Aorta (tissue), 5 donors: ENCODE data around the gene CGB1. TPM values are rescaled to one million over a fixed set of nuclear protein-coding genes. Genes with fewer than 3 reads are reported as not detected.
A peak's percentile ranks its signal among the peaks of the same experiment; 100 is the strongest.
"Not testable (repeated sequence)": the region's sequence is repeated elsewhere in the genome, so short reads cannot be mapped to it uniquely, and the experiment has no call there.

ENCODE experiments used
- ATAC-seq: fragments of 200-7000 bp; cut with Tn5 transposase; one replicate; pipeline ENCODE4 v1.9.1; 2022; ENCODE audit warnings: moderate library complexity; ENCODE audit not compliant: low FRiP score
- DNase-seq, 2 donors: peaks; one replicate each; pipeline ENCODE4 v3.0.0-alpha.2; 2020
- H3K27ac ChIP-seq, 2 donors: one replicate each; pipeline ENCODE4 v1.5.1; 2013; ENCODE audit warnings: low read length in 2 of 2, mild to moderate bottlenecking in 2 of 2, moderate library complexity in 2 of 2, control low read depth in 1 of 2, inconsistent platforms in 1 of 2, low read depth in 1 of 2
- H3K27me3 ChIP-seq, 2 donors: one replicate each; pipeline ENCODE4 v1.6.1; 2013; ENCODE audit warnings: control low read depth in 1 of 2, low read length in 1 of 2, mild to moderate bottlenecking in 1 of 2, moderate library complexity in 1 of 2; ENCODE audit not compliant: insufficient read depth in 2 of 2, control insufficient read depth in 1 of 2
- H3K36me3 ChIP-seq, 2 donors: one replicate each; pipeline ENCODE4 v1.6.1; 2013; ENCODE audit warnings: control low read depth in 1 of 2, low read length in 1 of 2, mild to moderate bottlenecking in 1 of 2; ENCODE audit not compliant: insufficient read depth in 2 of 2, control insufficient read depth in 1 of 2
- H3K4me1 ChIP-seq, 2 donors: one replicate each; pipeline ENCODE4 v1.6.1; 2013; ENCODE audit warnings: low read length in 2 of 2, control low read depth in 1 of 2, mild to moderate bottlenecking in 1 of 2, moderate library complexity in 1 of 2; ENCODE audit not compliant: insufficient read depth in 2 of 2, control insufficient read depth in 1 of 2
- H3K4me3 ChIP-seq, 2 donors: one replicate each; pipeline ENCODE4 v1.5.1; 2013; ENCODE audit warnings: low read length in 2 of 2, control low read depth in 1 of 2, mild to moderate bottlenecking in 1 of 2
- H3K9me3 ChIP-seq: one replicate; pipeline ENCODE4 v1.6.1; 2013; ENCODE audit warnings: mild to moderate bottlenecking, low read length; ENCODE audit not compliant: control insufficient read depth
- WGBS, 2 donors: extraction: QIAGEN DNeasy Blood & Tissue Kit; methylation state at CpG; one replicate each; pipeline ENCODE4 v1.1.7; 2013; 5-methylcytosine and 5-hydroxymethylcytosine counted together
- intact Hi-C, 2 donors: fragments of 100-400 bp; cut with DNase I; formaldehyde crosslinking; loops; one replicate each; pipeline versions ENCODE4 v1.14.2 to v1.15.0; 2022
- long read RNA-seq, 2 donors: library from polyadenylated mRNA; unstranded; transcript quantifications; one replicate each; pipeline ENCODE4 v2.0.0, GENCODE V29; 2020 to 2021
- polyA plus RNA-seq, 2 donors: library from polyadenylated mRNA; stranded (reverse); fragments of 200-250 nt; gene quantifications; one replicate each; pipeline ENCODE4 v1.2.3, GENCODE V29; 2013
- total RNA-seq, 2 donors: library from RNA; stranded (reverse); fragmentation: NEBNext Ultra II Directional; extraction: Animal tissue kit (Norgen Biotek cat#: 25700); gene quantifications; one replicate each; pipeline ENCODE4 v1.2.1, GENCODE V29; 2021
- donor health status: healthy with polysubstance abuse.
- donor health status: Bipolar disorder and iron deficiency.
- donor health status: DM: no; HTN: no; CAD: no.
- donor health status: DM: no; HTN: no; CAD: no.
- donor health status: DM: yes; HTN: yes; CAD: no.

CGB1 gene
- total RNA-seq (not detected), polyA plus RNA-seq (not detected)
- long read RNA-seq, donor 1 = 0 reads
- long read RNA-seq, donor 2 = 0 reads

DNA sequence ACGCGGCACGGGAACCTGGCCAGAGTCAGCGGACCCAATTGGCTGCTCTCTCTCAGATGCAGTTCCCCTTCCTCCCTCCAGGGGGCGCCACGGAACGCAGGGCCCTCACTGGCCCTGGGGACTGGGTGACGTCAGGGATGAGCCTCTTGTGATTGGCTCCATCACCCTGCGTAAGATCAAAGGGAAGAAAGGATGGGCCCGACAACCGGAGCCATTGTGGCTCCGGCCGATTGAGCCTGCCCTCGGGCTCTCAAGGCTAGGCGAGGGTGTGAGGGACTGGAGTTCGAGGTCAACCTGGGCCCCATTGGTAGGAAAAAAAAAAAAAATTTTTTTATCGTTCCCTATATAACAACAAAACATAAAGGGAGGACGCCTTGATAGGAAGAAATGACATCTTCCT, at the start of gene CGB1:
CGB1 (minus strand) TSS at position 81 of the 400 bp plus-strand sequence. CDS start 184 bp downstream, outside the sequence.
- WGBS, 2 donors = 53 to 55% methylated on average over 14 to 18 of the region's 18 CpGs
- DNase-seq, ATAC-seq: not testable (repeated sequence)

DNA sequence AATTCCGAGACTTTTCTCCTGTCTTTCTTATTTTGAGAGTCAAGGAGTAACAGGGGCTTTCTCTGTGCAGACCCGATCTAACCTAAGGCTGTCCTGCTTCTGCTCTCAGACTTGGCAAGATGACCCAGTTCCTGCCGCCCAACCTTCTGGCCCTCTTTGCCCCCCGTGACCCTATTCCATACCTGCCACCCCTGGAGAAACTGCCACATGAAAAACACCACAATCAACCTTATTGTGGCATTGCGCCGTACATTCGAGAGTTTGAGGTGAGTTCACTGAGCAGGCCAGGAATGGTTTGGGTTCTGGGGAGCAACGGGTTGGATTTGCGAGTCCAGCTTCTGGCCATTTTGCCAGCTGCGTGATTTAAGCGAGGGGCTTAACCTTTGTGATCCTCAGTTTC, 49.6 kb upstream of the CGB1 start:
- no peak for ATAC-seq
- intact Hi-C loops = no loop called here
- peak overlapping the region; percentile 24 to 65 for H3K4me3 ChIP-seq
- no peak overlapping the region for H3K27ac ChIP-seq
- 54 to 58% methylated on average over 11 of the region's 11 CpGs for WGBS, 2 donors
- no peak for DNase-seq
- H3K9me3 ChIP-seq = no peaks in the 10 kb centered on the region
- H3K36me3 ChIP-seq = peaks cover 4 to 8% of the 10 kb centered on the region in 2 donors
- no peaks in the 10 kb centered on the region for H3K4me1 ChIP-seq
- H3K27me3 ChIP-seq = no peaks in the 10 kb centered on the region

More for the DNA sequence above, at the start of gene CGB1:
- H3K27me3 ChIP-seq, H3K9me3 ChIP-seq, H3K36me3 ChIP-seq, intact Hi-C loops, H3K4me3 ChIP-seq, H3K27ac ChIP-seq, H3K4me1 ChIP-seq: not testable (repeated sequence)

DNA sequence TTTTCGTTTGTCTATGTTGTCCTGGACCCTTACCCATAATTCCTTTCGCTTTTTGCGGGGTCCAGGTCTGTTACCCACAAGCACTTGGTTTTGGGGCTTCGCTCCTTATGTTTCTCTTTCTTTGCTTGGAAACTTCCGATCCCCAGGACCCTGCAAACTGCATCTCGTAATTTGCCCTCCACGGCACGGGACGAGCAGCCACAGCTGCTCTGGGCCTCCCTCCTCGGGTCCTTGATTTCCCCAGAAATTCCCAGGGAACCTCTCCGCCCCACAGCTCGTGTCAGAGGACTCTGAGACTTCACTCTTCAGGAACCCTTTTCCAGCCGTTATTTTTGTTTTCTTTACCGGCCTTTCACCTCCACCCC, 49.2 kb upstream of the CGB1 start:
- no peaks in the 10 kb centered on the region for H3K4me1 ChIP-seq
- peak overlapping the region; percentile 24 to 65 for H3K4me3 ChIP-seq
- H3K36me3 ChIP-seq = peaks cover 4 to 8% of the 10 kb centered on the region in 2 donors
- ATAC-seq = no peak
- intact Hi-C loops = no loop called here
- no peaks in the 10 kb centered on the region for H3K9me3 ChIP-seq
- DNase-seq = no peak
- peak overlapping the region in 1 of 2 donors; percentile 18 for H3K27ac ChIP-seq
- no peaks in the 10 kb centered on the region for H3K27me3 ChIP-seq
- WGBS, 2 donors = 0 to 2% methylated on average over 14 of the region's 14 CpGs

DNA sequence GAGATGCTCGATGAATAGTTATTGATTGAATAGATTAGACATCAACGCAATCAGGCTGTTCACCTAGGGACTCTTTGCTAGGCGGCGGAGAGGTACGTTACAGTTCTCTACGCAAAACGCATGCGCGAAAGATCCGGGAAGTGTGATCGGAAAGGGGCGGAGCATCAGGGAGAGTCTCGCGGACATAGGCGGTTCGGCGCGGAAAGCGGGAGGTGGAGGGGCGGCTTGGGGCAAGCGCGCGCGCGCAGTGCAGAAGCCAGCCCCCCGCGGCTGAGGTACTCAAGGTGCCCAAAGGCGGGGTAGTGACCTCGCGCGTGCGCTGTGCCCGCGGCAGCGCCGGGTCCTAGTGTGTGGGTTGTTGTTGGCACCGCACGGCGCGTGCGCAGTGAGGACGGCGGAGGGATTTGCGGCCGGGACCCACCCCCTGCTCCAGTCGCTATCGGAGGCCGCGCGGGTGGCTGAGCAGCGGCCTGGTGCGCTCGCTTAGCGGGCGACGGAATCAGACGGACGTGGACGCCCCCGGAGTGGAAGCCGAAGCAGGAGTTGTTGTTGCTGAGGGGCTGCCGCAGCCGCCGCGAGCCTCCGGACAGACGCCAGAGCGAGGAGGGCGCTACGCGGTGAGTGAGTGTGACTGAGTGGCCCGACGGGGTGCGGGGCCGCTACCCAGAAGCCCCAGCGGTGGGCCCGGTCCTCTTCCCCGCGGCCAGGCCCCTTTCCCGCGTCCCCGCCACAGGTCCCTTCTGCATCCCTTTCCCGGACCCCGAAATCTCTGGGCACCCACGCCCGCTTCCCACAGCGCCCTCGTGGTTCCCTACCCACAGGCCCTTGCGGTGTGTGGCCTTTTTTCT, 48.5 kb upstream of the CGB1 start, which contains the start of gene SNRNP70:
SNRNP70 (plus strand) TSS at position 432 of the 848 bp plus-strand sequence. CDS start 964 bp downstream, outside the sequence.
- DNase-seq (peak; percentile 100), ATAC-seq (peak; percentile 99)
- Histone ChIP-seq H3K4me1 (no peaks in the 10 kb centered on the region), H3K36me3 (peaks cover 2 to 3% of the 10 kb centered on the region in 2 donors), H3K27me3 (no peaks in the 10 kb centered on the region), H3K4me3 (peak within 1 kb of the TSS; percentile 24 to 65), H3K27ac (peak within 1 kb of the TSS in 1 of 2 donors; percentile 58), H3K9me3 (no peaks in the 10 kb centered on the region)
- WGBS, 2 donors = 0 to 1% methylated on average over 57 to 89 of the region's 89 CpGs
- intact Hi-C loops = no loop called here

DNA sequence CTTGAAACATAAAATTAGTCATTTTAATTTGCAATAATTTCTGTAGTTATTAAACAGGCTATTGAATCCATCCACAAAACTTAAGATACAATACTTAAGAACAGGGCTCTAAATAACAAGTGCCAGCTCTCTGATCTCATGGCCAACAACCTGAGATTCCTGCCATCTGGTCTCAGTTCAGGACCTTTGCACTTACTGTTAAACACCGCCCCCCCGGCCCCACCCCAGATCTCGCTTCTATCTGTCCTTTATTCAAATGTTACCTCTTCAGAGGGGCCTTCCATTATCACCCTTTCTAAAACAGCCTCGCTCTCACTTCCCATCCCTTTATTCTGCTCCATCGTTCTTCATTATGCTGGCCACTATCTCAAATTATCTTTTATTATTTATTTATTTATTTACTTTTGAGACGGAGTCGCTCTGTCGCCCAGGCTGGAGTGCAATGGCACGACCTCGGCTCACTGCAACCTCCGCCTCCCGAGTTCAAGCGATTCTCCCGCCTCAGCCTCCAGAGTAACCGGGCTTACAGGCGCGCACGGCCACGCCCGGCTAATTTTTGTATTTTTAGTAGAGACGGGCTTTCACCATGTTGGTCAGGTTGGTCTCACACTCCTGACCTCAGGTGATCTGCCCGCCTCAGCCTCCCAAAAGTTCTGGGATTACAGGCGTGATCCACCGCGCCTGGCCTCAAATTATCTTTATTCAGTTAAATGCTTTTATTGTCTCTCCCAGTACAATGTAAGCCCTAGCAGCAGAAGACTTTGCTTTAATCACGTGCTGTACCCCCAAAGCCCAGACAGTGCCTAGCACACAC, 47.7 kb upstream of the CGB1 start:
- intact Hi-C loops = no loop called here
- H3K36me3 ChIP-seq = peaks cover 2% of the 10 kb centered on the region in 2 donors
- H3K4me3 ChIP-seq = no peak overlapping the region
- H3K4me1 ChIP-seq = no peaks in the 10 kb centered on the region
- WGBS, 2 donors = 67 to 70% methylated on average over 26 of the region's 26 CpGs
- H3K27me3 ChIP-seq = no peaks in the 10 kb centered on the region
- H3K9me3 ChIP-seq = no peaks in the 10 kb centered on the region
- ATAC-seq (no peak), DNase-seq (no peak)
- H3K27ac ChIP-seq = peak overlapping the region in 1 of 2 donors; percentile 58

DNA sequence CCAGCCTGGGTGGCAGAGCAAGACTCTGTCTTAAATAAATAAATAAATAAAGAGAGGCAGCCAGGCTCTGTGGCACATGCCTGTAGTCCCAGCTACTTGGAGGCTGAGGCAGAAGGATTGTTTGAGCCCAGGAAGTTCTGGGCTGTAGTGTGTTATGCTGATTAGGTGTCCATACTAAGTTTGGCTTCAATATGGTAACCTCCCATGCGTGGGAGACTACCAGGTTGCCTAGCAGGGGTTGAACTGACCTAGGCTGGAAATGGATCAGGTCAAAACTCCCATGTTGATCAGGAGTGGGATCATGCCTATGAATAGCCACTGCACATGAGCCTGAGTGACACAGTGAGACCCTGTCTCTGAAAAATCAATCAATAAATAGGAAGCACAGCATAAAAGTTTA, 44.6 kb upstream of the CGB1 start:
- Histone ChIP-seq H3K9me3 (no peaks in the 10 kb centered on the region), H3K36me3 (no peaks in the 10 kb centered on the region), H3K27me3 (no peaks in the 10 kb centered on the region), H3K4me1 (no peaks in the 10 kb centered on the region), H3K4me3 (no peak overlapping the region), H3K27ac (no peak overlapping the region)
- no peak for DNase-seq
- no peak for ATAC-seq
- intact Hi-C loops = no loop called here
- WGBS, 2 donors = 77 to 84% methylated on average over 1 of the region's 1 CpG

DNA sequence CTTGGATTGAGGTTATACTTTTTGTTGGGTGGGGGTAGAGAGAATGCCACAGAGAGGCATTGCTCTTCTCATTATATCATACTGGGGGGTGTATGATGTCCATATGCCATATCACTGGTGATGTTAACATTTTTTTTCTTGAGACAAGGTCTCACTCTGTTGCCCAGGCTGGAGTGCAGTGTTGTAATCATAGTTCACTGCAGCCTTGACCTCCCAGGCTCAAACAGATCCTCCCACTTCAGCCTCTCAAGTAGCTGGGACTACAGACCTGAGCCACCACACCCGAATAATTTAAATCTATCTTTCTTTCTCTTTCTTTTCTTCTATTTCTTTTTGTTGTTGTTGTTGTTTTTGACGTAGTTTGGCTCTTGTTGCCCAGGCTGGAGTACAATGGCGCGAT, 43.7 kb upstream of the CGB1 start:
- no peak for DNase-seq
- intact Hi-C loops = no loop called here
- Histone ChIP-seq H3K27me3 (no peaks in the 10 kb centered on the region), H3K9me3 (no peaks in the 10 kb centered on the region), H3K36me3 (no peaks in the 10 kb centered on the region), H3K27ac (no peak overlapping the region), H3K4me3 (no peak overlapping the region), H3K4me1 (no peaks in the 10 kb centered on the region)
- ATAC-seq = no peak
- WGBS, 2 donors = 77 to 90% methylated on average over 4 of the region's 4 CpGs

DNA sequence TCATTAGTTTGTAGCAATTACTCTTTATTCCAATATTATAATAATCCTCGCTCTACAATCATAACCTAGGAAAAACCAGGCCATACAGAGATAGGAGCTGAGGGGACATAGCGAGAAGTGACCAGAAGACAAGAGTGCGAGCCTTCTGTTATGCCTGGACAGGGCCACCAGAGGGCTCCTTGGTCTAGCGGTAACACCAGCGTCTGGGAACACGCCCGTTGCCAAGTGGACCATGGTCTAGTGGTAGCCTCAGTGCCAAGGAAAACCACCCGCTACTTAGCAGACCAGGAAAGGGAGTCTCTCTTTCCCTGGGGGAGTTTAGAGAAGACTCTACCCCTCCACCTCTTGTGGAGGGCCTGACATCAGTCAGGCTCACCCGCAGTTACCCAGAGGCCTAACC, 38.2 kb upstream of the CGB1 start:
- H3K36me3 ChIP-seq, H3K9me3 ChIP-seq, intact Hi-C loops, H3K4me3 ChIP-seq, H3K27me3 ChIP-seq, H3K4me1 ChIP-seq, H3K27ac ChIP-seq, ATAC-seq: not testable (repeated sequence)
- 13 to 15% methylated on average over 7 to 8 of the region's 9 CpGs for WGBS, 2 donors
- DNase-seq = peak; percentile 85 to 89
